B cell (primary cell): Measurements from ENCODE around the gene TCF15. TPM values are rescaled to one million over a fixed set of nuclear protein-coding genes. Genes with fewer than 3 reads are reported as not detected.

Experiments
- ATAC-seq: fragments of 200-7000 bp; cut with Tn5 transposase; one replicate; pipeline ENCODE4 v1.10.0; 2021; ENCODE audit warnings: low read depth, mild to moderate bottlenecking, moderate number of reproducible peaks, moderate library complexity
- CTCF ChIA-PET: fragments of 350-600 bp; sonication (Branson Sonifier 250); formaldehyde crosslinking; loops from one replicate; lab custom pipeline; 2021; ENCODE audit warnings: antibody characterized with exemption, inconsistent platforms; lab: Charles Lee
- POLR2A ChIA-PET: fragments of 350-600 bp; sonication (Branson Sonifier 250); formaldehyde crosslinking; loops from one replicate; lab custom pipeline; 2021; ENCODE audit warnings: antibody characterized with exemption; lab: Charles Lee
- DNase-seq: peaks from one replicate; pipeline ENCODE4 v3.0.0; 2013
- H2AFZ ChIP-seq: 2 replicates; pipeline ENCODE4 v1.6.1; 2012; ENCODE audit warnings: mild to moderate bottlenecking, low read depth, low read length; ENCODE audit not compliant: insufficient read depth, poor library complexity, severe bottlenecking
- H3K27ac ChIP-seq, 2 donors: 1 replicate in 1 of 2; 2 replicates in 1 of 2; pipeline ENCODE4 v1.5.1; 2012 to 2013; ENCODE audit warnings: low read length in 2 of 2, mild to moderate bottlenecking in 2 of 2, moderate library complexity in 1 of 2
- H3K27me3 ChIP-seq, 4 experiments: fragments of 200-600 bp in 1 of 4; sonication (generic) in 1 of 4; replicated peaks in 1 of 4; 1 replicate in 2 of 4; 2 replicates in 2 of 4; pipeline versions ENCODE4 v1.6.1 to v1.7.0; 2013 to 2016; ENCODE audit warnings: low read length in 3 of 4, mild to moderate bottlenecking in 2 of 4, mixed read lengths in 1 of 4, moderate library complexity in 1 of 4; ENCODE audit not compliant: insufficient read depth in 4 of 4, control insufficient read depth in 3 of 4; ENCODE audit errors: control extremely low read depth in 1 of 4
- H3K36me3 ChIP-seq, 2 experiments: replicated peaks in 1 of 2; 1 replicate in 1 of 2; 2 replicates in 1 of 2; pipeline versions ENCODE4 v1.6.1 to v1.7.1; 2013; ENCODE audit warnings: low read length in 1 of 2; ENCODE audit not compliant: insufficient read depth in 2 of 2, control insufficient read depth in 1 of 2; ENCODE audit errors: control extremely low read depth in 1 of 2, extremely low read depth in 1 of 2
- H3K4me1 ChIP-seq, 2 donors: fragments of 200-600 bp in 1 of 2; sonication (generic) in 1 of 2; 1 replicate in 1 of 2; 2 replicates in 1 of 2; pipeline versions ENCODE4 v1.5.1 to v1.6.1; 2013 to 2017; ENCODE audit warnings: low read length in 2 of 2; ENCODE audit not compliant: control insufficient read depth in 2 of 2, insufficient read depth in 2 of 2
- H3K4me2 ChIP-seq: replicated peaks from 2 replicates; pipeline ENCODE3; 2012; ENCODE audit warnings: mild to moderate bottlenecking, low read depth, low read length; ENCODE audit not compliant: poor library complexity, severe bottlenecking
- H3K4me3 ChIP-seq, 5 experiments: fragments of 200-600 bp in 1 of 5; sonication (generic) in 1 of 5; 1 replicate in 3 of 5; 2 replicates in 2 of 5; pipeline versions ENCODE4 v1.5.1 to v1.7.0; 2011 to 2016; ENCODE audit warnings: low read length in 4 of 5, mild to moderate bottlenecking in 4 of 5, low read depth in 2 of 5, control low read depth in 1 of 5, moderate library complexity in 1 of 5; ENCODE audit not compliant: insufficient read depth in 1 of 5; ENCODE audit errors: control extremely low read depth in 1 of 5, extremely low read depth in 1 of 5
- H3K79me2 ChIP-seq: fragments of 200-600 bp; sonication (generic); one replicate; pipeline ENCODE4 v1.6.0; 2016; ENCODE audit warnings: low read length; ENCODE audit not compliant: control insufficient read depth, insufficient read depth
- H3K9ac ChIP-seq: fragments of 200-600 bp; sonication (generic); 2 replicates; pipeline ENCODE4 v1.6.1; 2017; ENCODE audit warnings: mild to moderate bottlenecking, low read length, moderate library complexity
- H3K9me3 ChIP-seq, 3 donors: one replicate each; pipeline versions ENCODE4 v1.6.1 to v1.7.1; 2013; ENCODE audit warnings: low read length in 2 of 3; ENCODE audit not compliant: control insufficient read depth in 2 of 3, insufficient read depth in 1 of 3; ENCODE audit errors: control extremely low read depth in 1 of 3
- H4K20me1 ChIP-seq: 2 replicates; pipeline ENCODE4 v1.6.0; 2012; ENCODE audit warnings: mild to moderate bottlenecking, low read length; ENCODE audit not compliant: insufficient read depth, control insufficient read depth, poor library complexity, severe bottlenecking
- H3K27ac Mint-ChIP-seq: one replicate; pipeline ENCODE4 v1.8.0; 2021; ENCODE audit warnings: mixed read lengths
- H3K27me3 Mint-ChIP-seq: one replicate; pipeline ENCODE4 v1.8.0; 2021; ENCODE audit warnings: mixed read lengths
- H3K4me1 Mint-ChIP-seq: one replicate; pipeline ENCODE4 v1.8.0; 2021; ENCODE audit warnings: mixed read lengths
- H3K4me3 Mint-ChIP-seq: one replicate; pipeline ENCODE4 v1.8.0; 2021; ENCODE audit warnings: mixed read lengths
- H3K9me3 Mint-ChIP-seq: one replicate; pipeline ENCODE4 v1.8.0; 2022; ENCODE audit warnings: mixed read lengths; ENCODE audit not compliant: insufficient read depth
- EZH2 ChIP-seq: IDR thresholded peaks from 2 replicates; pipeline ENCODE4 v1.6.1; 2012; ENCODE audit warnings: borderline replicate concordance, low read depth, mild to moderate bottlenecking, moderate library complexity, low read length; ENCODE audit not compliant: insufficient read depth, poor library complexity, severe bottlenecking
- WGBS: methylation state at CpG from one replicate; pipeline ENCODE4 v1.1.5; 2013; ENCODE audit warnings: missing lambda C conversion rate; ENCODE audit not compliant: insufficient coverage; 5-methylcytosine and 5-hydroxymethylcytosine counted together
- intact Hi-C: fragments of 100-400 bp; cut with micrococcal nuclease; formaldehyde crosslinking; loops from one replicate; pipeline ENCODE4 v1.10.0; 2022
- polyA plus RNA-seq: library from polyadenylated mRNA; depleted of rRNA; stranded (reverse); fragments of >200 nt; gene quantifications from 2 replicates; pipeline ENCODE4 v1.2.3, GENCODE V29; 2012
- total RNA-seq, 2 donors: library from RNA; stranded (reverse); fragments of 120-200 nt in 1 of 2; gene quantifications; 1 replicate in 1 of 2; 2 replicates in 1 of 2; pipeline versions ENCODE4 v1.2.3 to v1.2.4, GENCODE V29; 2013 to 2022
- TF ChIP-seq, protein P1 (sequence below): fragments of 200-600 bp; IDR thresholded peaks from one replicate; pipeline ENCODE4 v1.8.0; 2022; ENCODE audit warnings: antibody characterized with exemption, mild to moderate bottlenecking

Gene TCF15
- total and polyA plus RNA-seq, 2 donors (not counting 1 experiment from before 2014, with no cell fraction given), result not detected

DNA sequence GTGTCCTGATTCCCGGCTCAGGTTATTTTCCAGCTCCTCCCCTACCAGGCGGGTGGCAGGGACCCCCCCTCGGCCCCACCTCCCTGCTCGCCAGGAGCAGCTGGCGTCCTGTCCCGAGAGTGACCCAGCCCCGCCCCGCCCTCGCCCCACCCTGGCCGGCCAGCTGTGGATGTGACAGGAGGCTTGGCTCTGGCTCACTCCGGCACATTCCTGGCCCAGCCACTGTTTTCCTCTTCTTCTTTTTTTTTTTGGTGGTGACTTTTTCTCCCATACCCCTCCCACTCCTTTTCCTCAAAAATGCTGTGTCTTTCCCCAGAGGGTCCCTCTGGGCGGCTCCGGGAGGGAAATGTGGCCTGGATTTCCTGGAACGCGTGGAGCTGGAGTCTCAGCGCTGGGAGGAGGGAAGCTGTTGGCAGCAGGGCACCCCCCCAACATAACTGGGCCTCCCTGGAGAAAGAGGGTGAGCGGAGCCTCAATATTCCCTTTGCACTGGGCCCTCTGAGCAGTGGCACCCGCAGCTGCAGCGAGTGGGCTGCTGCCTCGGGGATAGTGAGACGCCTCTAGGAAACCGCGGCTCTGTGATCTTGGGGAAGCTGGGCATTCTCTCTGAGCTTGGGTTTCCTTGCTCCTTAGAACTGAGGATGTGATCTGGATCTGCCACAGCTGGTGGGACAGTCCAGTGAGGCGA is 38.2 kb downstream of the TCF15 start:
- Histone ChIP-seq H3K4me3 (no peak overlapping the region), H3K4me1 (no peaks in the 10 kb centered on the region), H3K27ac (no peak overlapping the region), H2AFZ (no peak overlapping the region), H3K79me2 (no peaks in the 10 kb centered on the region), H3K9ac (no peak overlapping the region), H3K4me2 (no peak overlapping the region), H3K36me3 (no peaks in the 10 kb centered on the region), H3K9me3 (no peaks in the 10 kb centered on the region), H4K20me1 (no peaks in the 10 kb centered on the region), H3K27me3 (peaks cover 0 to 32% (median 2%) of the 10 kb centered on the region in 4 experiments)
- TF ChIP-seq, protein P1, sequence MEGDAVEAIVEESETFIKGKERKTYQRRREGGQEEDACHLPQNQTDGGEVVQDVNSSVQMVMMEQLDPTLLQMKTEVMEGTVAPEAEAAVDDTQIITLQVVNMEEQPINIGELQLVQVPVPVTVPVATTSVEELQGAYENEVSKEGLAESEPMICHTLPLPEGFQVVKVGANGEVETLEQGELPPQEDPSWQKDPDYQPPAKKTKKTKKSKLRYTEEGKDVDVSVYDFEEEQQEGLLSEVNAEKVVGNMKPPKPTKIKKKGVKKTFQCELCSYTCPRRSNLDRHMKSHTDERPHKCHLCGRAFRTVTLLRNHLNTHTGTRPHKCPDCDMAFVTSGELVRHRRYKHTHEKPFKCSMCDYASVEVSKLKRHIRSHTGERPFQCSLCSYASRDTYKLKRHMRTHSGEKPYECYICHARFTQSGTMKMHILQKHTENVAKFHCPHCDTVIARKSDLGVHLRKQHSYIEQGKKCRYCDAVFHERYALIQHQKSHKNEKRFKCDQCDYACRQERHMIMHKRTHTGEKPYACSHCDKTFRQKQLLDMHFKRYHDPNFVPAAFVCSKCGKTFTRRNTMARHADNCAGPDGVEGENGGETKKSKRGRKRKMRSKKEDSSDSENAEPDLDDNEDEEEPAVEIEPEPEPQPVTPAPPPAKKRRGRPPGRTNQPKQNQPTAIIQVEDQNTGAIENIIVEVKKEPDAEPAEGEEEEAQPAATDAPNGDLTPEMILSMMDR, result no peak
- no peak for TF ChIP-seq EZH2
- CTCF ChIA-PET, result no interaction called here
- ATAC-seq, result no peak
- DNase-seq, result no peak
- no peaks in the 10 kb centered on the region for H3K9me3 Mint-ChIP-seq
- whole genome bisulfite sequencing, result 53% methylated on average over 10 of the region's 24 CpGs
- peaks cover 45% of the 10 kb centered on the region for H3K27me3 Mint-ChIP-seq
- intact Hi-C loops, result no loop called here
- no peak overlapping the region for H3K4me3 Mint-ChIP-seq
- POLR2A ChIA-PET, result no interaction called here
- H3K27ac Mint-ChIP-seq, result no peak overlapping the region
- H3K4me1 Mint-ChIP-seq, result no peaks in the 10 kb centered on the region

DNA sequence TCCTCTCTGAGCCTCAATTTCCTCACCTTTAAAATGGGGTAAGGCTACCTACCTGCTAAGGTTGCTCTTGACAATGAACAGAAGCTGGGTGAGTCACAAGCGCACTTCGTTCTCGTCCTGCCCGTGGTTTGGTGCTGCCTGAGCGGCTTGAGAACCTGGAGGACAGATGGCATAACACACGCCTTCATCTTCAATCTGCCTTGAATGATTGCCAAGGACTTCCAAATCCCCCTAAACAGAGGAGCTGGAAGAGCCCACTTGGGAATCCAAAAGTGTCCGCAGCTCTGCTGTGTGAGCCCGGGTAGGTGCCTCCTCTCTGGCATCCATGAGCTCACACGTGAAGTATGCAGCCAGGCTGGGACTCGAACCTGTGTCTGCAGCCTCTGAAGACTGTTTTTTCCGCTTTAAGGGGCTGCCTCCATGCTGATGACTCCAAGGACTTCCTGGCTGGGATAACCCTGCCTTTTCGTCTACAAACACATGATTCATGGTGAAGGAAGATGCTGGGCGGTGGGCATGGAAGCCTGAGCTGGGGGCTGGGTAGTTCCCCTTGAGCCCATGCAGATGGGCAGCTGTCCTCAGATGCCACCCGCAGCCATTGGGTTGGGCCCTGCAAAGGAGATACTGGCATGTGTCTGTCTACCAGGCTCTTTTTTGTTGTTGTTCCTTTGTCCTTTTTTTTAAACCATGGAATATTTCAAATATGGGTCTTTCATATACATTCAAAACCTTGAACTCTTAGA is 41.3 kb downstream of the TCF15 start:
- TF ChIP-seq, protein P1, result no peak
- no peak for TF ChIP-seq EZH2
- Mint-ChIP-seq H3K27me3 (peaks cover 39% of the 10 kb centered on the region), H3K4me3 (no peak overlapping the region), H3K4me1 (no peaks in the 10 kb centered on the region), H3K9me3 (no peaks in the 10 kb centered on the region), H3K27ac (no peak overlapping the region)
- no peaks in the 10 kb centered on the region for H3K79me2 ChIP-seq
- H3K36me3 ChIP-seq, result no peaks in the 10 kb centered on the region
- no peak overlapping the region for H3K27ac ChIP-seq
- ATAC-seq (no peak), DNase-seq (no peak)
- 82% methylated on average over 14 of the region's 14 CpGs for whole genome bisulfite sequencing
- no peak overlapping the region for H2AFZ ChIP-seq
- H3K9me3 ChIP-seq, result no peaks in the 10 kb centered on the region
- POLR2A ChIA-PET, result interaction anchor here (0.9 kb wide), 1 partner anchor 10 kb away, joined by 3 read pairs; no protein-coding TSS in a partner anchor
- H3K27me3 ChIP-seq, result peaks cover 0 to 26% (median 2%) of the 10 kb centered on the region in 4 experiments
- no peaks in the 10 kb centered on the region for H3K4me1 ChIP-seq
- CTCF ChIA-PET, result no interaction called here
- H3K4me3 ChIP-seq, result no peak overlapping the region
- no peak overlapping the region for H3K9ac ChIP-seq
- intact Hi-C loops, result no loop called here
- no peak overlapping the region for H3K4me2 ChIP-seq
- no peaks in the 10 kb centered on the region for H4K20me1 ChIP-seq
